Neural cell (in vitro differentiated cells): ENCODE results near the gene GGA2. TPM values are rescaled to one million over a fixed set of nuclear protein-coding genes. Genes with fewer than 3 reads are reported as not detected.

Source experiments
- H2AFZ ChIP-seq: fragments of 200-600, 300-800 bp; sonication (generic), shearing (Covaris generic); 2 replicates; pipeline ENCODE4 v1.6.0; 2014; ENCODE audit warnings: low read depth, mild to moderate bottlenecking, antibody characterized with exemption, low read length, moderate library complexity
- H3F3A ChIP-seq: fragments of 200-600 bp; shearing (Covaris generic); 2 replicates; pipeline ENCODE4 v1.6.1; 2016; ENCODE audit warnings: mild to moderate bottlenecking, moderate library complexity, mixed read lengths, antibody characterized with exemption, low read length; ENCODE audit not compliant: insufficient read depth, poor library complexity, severe bottlenecking
- H3K27ac ChIP-seq: fragments of 200-600, 300-800 bp; sonication (generic), shearing (Covaris generic); 2 replicates; pipeline ENCODE4 v1.5.1; 2014; ENCODE audit warnings: mild to moderate bottlenecking, low read length, moderate library complexity
- H3K27me3 ChIP-seq: fragments of 300-800, 200-600 bp; sonication (generic), shearing (Covaris generic); 2 replicates; pipeline ENCODE4 v1.6.0; 2014; ENCODE audit warnings: mild to moderate bottlenecking, low read depth, low read length, moderate library complexity; ENCODE audit not compliant: insufficient read depth
- H3K36me3 ChIP-seq: fragments of 300-800, 200-600 bp; sonication (generic), shearing (Covaris generic); 2 replicates; pipeline ENCODE4 v1.5.1; 2014; ENCODE audit warnings: mild to moderate bottlenecking, antibody characterized with exemption, low read length, moderate library complexity; ENCODE audit not compliant: insufficient read depth
- H3K4me2 ChIP-seq: fragments of 300-800, 200-600 bp; sonication (generic), shearing (Covaris generic); 2 replicates; pipeline ENCODE4 v1.6.0; 2014; ENCODE audit warnings: mild to moderate bottlenecking, low read length
- H3K4me3 ChIP-seq: fragments of 300-800, 200-600 bp; sonication (generic), shearing (Covaris generic); 2 replicates; pipeline ENCODE4 v1.5.1; 2014; ENCODE audit warnings: mild to moderate bottlenecking, low read length, moderate library complexity
- H3K79me2 ChIP-seq: fragments of 200-600 bp; shearing (Covaris generic); replicated peaks from 2 replicates; pipeline ENCODE4 v1.6.0; 2014; ENCODE audit warnings: mild to moderate bottlenecking, low read length, moderate library complexity; ENCODE audit not compliant: insufficient read depth
- H3K9ac ChIP-seq: fragments of 300-800, 200-600 bp; sonication (generic), shearing (Covaris generic); 2 replicates; pipeline ENCODE4 v1.6.1; 2016; ENCODE audit warnings: mild to moderate bottlenecking, low read length, mixed read lengths
- H3K9me2 ChIP-seq: fragments of 200-600 bp; shearing (Covaris generic); 2 replicates; pipeline ENCODE4 v1.6.1; 2016; ENCODE audit warnings: mild to moderate bottlenecking, low read length, mixed read lengths; ENCODE audit not compliant: insufficient read depth
- H3K9me3 ChIP-seq: fragments of 200-600, 300-800 bp; sonication (generic), shearing (Covaris generic); 2 replicates; pipeline ENCODE4 v1.6.1; 2016; ENCODE audit warnings: mild to moderate bottlenecking, mixed run types, low read length, moderate library complexity, mixed read lengths
- H4K20me1 ChIP-seq: fragments of 200-600 bp; shearing (Covaris generic); 2 replicates; pipeline ENCODE4 v1.6.1; 2016; ENCODE audit warnings: mild to moderate bottlenecking, mixed run types; ENCODE audit not compliant: insufficient read depth
- EP300 ChIP-seq: fragments of 450-650 bp; conservative IDR thresholded peaks from 2 replicates; pipeline ENCODE4 v1.6.1; 2014; ENCODE audit warnings: antibody characterized with exemption, mild to moderate bottlenecking, moderate library complexity; ENCODE audit not compliant: poor library complexity, severe bottlenecking
- EZH2 ChIP-seq: fragments of 200-600, 300-800 bp; shearing (Covaris generic), sonication (generic); IDR thresholded peaks from 2 replicates; pipeline ENCODE4 v1.6.1; 2014; ENCODE audit warnings: antibody characterized with exemption, low read length, borderline replicate concordance, mild to moderate bottlenecking; ENCODE audit not compliant: insufficient read depth, poor library complexity, severe bottlenecking
- MXI1 ChIP-seq: fragments of 450-650 bp; conservative IDR thresholded peaks from 2 replicates; pipeline ENCODE4 v1.6.1; 2014; ENCODE audit warnings: antibody characterized with exemption, mild to moderate bottlenecking; ENCODE audit not compliant: poor library complexity, severe bottlenecking
- POLR2AphosphoS5 ChIP-seq: IDR thresholded peaks from 2 replicates; pipeline ENCODE4 v1.6.1; 2012
- RAD21 ChIP-seq: fragments of 450-650 bp; conservative IDR thresholded peaks from 2 replicates; pipeline ENCODE4 v1.6.1; 2014; ENCODE audit warnings: antibody characterized with exemption, mild to moderate bottlenecking, moderate library complexity
- SMC3 ChIP-seq: fragments of 450-650 bp; conservative IDR thresholded peaks from 2 replicates; pipeline ENCODE4 v1.6.1; 2014; ENCODE audit warnings: antibody characterized with exemption, mild to moderate bottlenecking, moderate library complexity; ENCODE audit not compliant: poor library complexity
- TAF1 ChIP-seq: IDR thresholded peaks from 2 replicates; pipeline ENCODE4 v1.6.1; 2012; ENCODE audit warnings: low read depth
- polyA plus RNA-seq: library from polyadenylated mRNA; depleted of rRNA; stranded (reverse); fragments of >200 nt; gene quantifications from 2 replicates; pipeline ENCODE4 v1.2.3, GENCODE V29; 2014
- TF ChIP-seq, protein P1 (sequence below): fragments of 450-650 bp; IDR thresholded peaks from 2 replicates; pipeline ENCODE4 v1.5.1; 2014; ENCODE audit warnings: antibody characterized with exemption, mild to moderate bottlenecking, moderate library complexity; ENCODE audit not compliant: poor library complexity, severe bottlenecking
- TF ChIP-seq, protein P2 (sequence below): IDR thresholded peaks from 2 replicates; pipeline ENCODE4 v1.6.1; 2012; ENCODE audit warnings: borderline replicate concordance

Gene GGA2
- polyA plus RNA-seq, 1 donor from 2014 or later = 36.8 TPM

DNA sequence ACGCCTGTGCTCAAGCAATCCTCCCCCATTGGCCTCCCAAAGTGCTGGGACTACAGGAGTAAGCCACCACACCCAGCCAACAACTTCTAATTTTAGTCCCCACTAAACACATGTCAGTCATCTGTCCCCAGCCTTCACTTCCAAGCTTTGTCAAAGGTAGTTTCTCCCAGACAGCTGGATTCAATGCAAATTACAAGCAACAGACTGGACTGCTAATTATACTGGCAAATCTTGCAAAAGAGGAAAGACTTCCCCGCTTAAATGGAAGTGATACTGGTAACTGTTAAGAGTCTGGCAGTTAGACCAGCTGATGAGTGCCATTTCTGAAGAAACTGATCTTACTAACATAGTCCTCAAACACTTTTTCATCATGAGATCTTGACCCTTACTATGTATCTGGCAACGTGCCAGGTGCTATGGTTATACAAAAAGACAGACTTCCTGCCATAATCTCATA lies 8.2 kb upstream of the GGA2 start:
- no peaks in the 10 kb centered on the region for H4K20me1 ChIP-seq
- no peak overlapping the region for H3K9ac ChIP-seq
- H3K36me3 ChIP-seq = no peaks in the 10 kb centered on the region
- no peak for TF ChIP-seq MXI1
- no peak for TF ChIP-seq TAF1
- TF ChIP-seq, protein P1, sequence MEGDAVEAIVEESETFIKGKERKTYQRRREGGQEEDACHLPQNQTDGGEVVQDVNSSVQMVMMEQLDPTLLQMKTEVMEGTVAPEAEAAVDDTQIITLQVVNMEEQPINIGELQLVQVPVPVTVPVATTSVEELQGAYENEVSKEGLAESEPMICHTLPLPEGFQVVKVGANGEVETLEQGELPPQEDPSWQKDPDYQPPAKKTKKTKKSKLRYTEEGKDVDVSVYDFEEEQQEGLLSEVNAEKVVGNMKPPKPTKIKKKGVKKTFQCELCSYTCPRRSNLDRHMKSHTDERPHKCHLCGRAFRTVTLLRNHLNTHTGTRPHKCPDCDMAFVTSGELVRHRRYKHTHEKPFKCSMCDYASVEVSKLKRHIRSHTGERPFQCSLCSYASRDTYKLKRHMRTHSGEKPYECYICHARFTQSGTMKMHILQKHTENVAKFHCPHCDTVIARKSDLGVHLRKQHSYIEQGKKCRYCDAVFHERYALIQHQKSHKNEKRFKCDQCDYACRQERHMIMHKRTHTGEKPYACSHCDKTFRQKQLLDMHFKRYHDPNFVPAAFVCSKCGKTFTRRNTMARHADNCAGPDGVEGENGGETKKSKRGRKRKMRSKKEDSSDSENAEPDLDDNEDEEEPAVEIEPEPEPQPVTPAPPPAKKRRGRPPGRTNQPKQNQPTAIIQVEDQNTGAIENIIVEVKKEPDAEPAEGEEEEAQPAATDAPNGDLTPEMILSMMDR = no peak
- no peak for TF ChIP-seq RAD21
- TF ChIP-seq SMC3 = no peak
- TF ChIP-seq EP300 = no peak
- TF ChIP-seq POLR2AphosphoS5 = no peak
- TF ChIP-seq EZH2 = no peak
- TF ChIP-seq, protein P2, sequence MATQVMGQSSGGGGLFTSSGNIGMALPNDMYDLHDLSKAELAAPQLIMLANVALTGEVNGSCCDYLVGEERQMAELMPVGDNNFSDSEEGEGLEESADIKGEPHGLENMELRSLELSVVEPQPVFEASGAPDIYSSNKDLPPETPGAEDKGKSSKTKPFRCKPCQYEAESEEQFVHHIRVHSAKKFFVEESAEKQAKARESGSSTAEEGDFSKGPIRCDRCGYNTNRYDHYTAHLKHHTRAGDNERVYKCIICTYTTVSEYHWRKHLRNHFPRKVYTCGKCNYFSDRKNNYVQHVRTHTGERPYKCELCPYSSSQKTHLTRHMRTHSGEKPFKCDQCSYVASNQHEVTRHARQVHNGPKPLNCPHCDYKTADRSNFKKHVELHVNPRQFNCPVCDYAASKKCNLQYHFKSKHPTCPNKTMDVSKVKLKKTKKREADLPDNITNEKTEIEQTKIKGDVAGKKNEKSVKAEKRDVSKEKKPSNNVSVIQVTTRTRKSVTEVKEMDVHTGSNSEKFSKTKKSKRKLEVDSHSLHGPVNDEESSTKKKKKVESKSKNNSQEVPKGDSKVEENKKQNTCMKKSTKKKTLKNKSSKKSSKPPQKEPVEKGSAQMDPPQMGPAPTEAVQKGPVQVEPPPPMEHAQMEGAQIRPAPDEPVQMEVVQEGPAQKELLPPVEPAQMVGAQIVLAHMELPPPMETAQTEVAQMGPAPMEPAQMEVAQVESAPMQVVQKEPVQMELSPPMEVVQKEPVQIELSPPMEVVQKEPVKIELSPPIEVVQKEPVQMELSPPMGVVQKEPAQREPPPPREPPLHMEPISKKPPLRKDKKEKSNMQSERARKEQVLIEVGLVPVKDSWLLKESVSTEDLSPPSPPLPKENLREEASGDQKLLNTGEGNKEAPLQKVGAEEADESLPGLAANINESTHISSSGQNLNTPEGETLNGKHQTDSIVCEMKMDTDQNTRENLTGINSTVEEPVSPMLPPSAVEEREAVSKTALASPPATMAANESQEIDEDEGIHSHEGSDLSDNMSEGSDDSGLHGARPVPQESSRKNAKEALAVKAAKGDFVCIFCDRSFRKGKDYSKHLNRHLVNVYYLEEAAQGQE = no peak
- no peaks in the 10 kb centered on the region for H3K9me2 ChIP-seq
- H3K79me2 ChIP-seq = no peaks in the 10 kb centered on the region
- no peak overlapping the region for H3K4me2 ChIP-seq
- no peak overlapping the region for H2AFZ ChIP-seq
- no peak overlapping the region for H3K27ac ChIP-seq
- H3K4me3 ChIP-seq = no peak overlapping the region
- H3K9me3 ChIP-seq = no peaks in the 10 kb centered on the region
- no peaks in the 10 kb centered on the region for H3F3A ChIP-seq
- H3K27me3 ChIP-seq = no peaks in the 10 kb centered on the region

DNA sequence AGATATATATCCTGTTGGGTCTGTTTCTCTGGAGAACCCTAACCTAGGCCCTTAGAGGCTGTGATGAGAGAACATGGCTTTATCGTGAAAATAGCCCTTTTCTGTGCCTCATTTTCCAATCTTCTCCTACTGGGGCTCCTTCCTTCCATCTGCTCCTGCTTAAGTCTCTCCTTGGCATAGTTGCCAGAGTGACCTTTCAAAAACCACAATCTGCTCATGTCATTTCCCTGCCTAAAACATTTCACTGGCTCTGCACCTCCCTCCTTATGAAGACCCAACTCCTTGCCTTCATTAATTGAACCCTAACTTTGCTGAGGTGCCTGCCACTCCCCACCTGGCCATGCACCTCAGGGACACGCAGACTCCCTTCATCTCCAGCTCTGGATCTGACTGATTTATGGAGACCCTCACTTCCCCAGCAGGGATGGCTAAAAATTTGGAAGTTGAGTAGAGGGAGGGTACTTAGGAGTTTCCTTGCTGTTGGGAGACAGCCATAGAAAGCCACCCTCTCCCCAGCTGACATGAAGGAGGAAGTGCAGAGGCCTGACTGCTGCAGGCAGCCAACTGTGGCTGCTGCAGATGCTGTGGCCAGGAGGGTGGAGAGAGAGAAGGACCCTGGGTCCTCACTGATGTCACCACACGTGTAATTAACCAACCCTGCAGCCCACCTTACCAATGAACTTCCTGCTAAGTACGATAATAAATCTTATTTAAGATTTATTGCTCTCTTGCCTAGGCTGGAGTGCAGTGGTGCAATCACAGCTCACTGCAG lies 6.3 kb upstream of the GGA2 start:
- Histone ChIP-seq H3K9me3 (no peaks in the 10 kb centered on the region), H3K4me2 (no peak overlapping the region), H3K9me2 (no peaks in the 10 kb centered on the region), H3K9ac (no peak overlapping the region), H3K27ac (no peak overlapping the region), H3K36me3 (no peaks in the 10 kb centered on the region), H3K27me3 (no peaks in the 10 kb centered on the region), H2AFZ (no peak overlapping the region), H4K20me1 (no peaks in the 10 kb centered on the region), H3K4me3 (no peak overlapping the region), H3F3A (no peaks in the 10 kb centered on the region), H3K79me2 (no peaks in the 10 kb centered on the region)
- no peak for TF ChIP-seq EZH2
- no peak for TF ChIP-seq MXI1
- TF ChIP-seq POLR2AphosphoS5 = no peak
- TF ChIP-seq, protein P2 = no peak
- TF ChIP-seq SMC3 = no peak
- no peak for TF ChIP-seq TAF1
- TF ChIP-seq EP300 = no peak
- TF ChIP-seq, protein P1 = no peak
